Measurements from ENCODE around the gene KIRREL3.

Gene KIRREL3

DNA sequence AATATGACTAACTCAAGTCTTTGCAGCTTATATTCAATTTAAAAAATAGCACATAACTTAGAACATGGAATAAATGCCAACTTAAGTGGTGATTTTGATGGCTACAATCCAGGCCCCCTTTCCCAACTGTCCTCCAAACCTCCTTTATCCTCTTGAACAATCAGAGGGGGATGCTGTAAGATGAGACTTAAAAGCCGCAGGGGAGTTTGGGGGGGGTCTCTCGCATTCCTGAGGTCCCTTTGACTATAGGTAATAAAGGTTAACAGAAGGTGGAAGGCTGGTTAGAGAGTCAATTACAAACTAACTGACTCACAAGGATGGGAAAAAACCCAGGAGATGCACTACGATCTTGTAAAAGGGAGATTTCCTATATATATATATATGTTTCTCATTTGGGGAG is 101.8 kb downstream of the KIRREL3 start:
- no peaks in the 10 kb centered on the region for H3K36me3 ChIP-seq (replicated peaks; ENCODE audit: low read depth, low read length)
- H4K20me1 ChIP-seq (ENCODE audit: insufficient read depth, low read length), result no peaks in the 10 kb centered on the region
- H3K4me2 ChIP-seq (ENCODE audit: low read length), result no peak overlapping the region
- H3K9ac ChIP-seq (ENCODE audit: low read length), result no peak overlapping the region
- H2AFZ ChIP-seq (ENCODE audit: low read depth, low read length), result no peak overlapping the region
- no peaks in the 10 kb centered on the region for H3K9me3 ChIP-seq (ENCODE audit: insufficient read depth, low read length)
- H3K4me1 ChIP-seq (ENCODE audit: low read length), result no peaks in the 10 kb centered on the region
- H3K4me3 ChIP-seq (ENCODE audit: low read length), result no peak overlapping the region
- H3K79me2 ChIP-seq (ENCODE audit: low read length), result no peaks in the 10 kb centered on the region
- no peak overlapping the region for H3K27ac ChIP-seq (ENCODE audit: low read length)
- TF ChIP-seq CTCF (IDR thresholded peaks at IDR 0.05; ENCODE audit: low read depth, low read length) (no peak), EZH2phosphoT487 (IDR thresholded peaks at IDR 0.05; ENCODE audit: low read depth) (no peak)
- peaks cover 9% of the 10 kb centered on the region; the same call in 1 of the 2 replicates for H3K27me3 ChIP-seq (ENCODE audit: low read depth, low read length)

DNA sequence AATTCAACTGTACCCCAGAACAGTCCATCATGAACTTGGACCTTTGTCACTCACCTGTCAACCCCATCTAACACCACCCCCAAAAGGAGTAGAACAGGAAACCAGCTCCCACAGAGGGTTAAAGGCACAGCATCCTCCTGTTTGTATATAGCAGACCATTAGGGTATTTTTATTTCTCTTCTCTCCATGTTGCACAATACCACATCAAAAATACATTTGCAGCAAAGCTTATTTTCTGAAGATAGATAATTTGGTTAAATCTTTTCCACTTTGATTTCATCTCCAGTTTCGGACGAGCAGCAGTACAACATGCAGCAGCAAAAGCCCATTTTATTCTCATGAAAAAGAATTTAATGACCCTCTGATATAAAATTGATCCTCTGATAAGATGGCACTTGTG is 103.1 kb downstream of the KIRREL3 start:
- no peak overlapping the region for H3K27ac ChIP-seq (ENCODE audit: low read length)
- H3K79me2 ChIP-seq (ENCODE audit: low read length), result no peaks in the 10 kb centered on the region
- peaks cover 1% of the 10 kb centered on the region; the same call in 1 of the 2 replicates for H3K27me3 ChIP-seq (ENCODE audit: low read depth, low read length)
- H3K36me3 ChIP-seq (replicated peaks; ENCODE audit: low read depth, low read length), result no peaks in the 10 kb centered on the region
- no peaks in the 10 kb centered on the region for H4K20me1 ChIP-seq (ENCODE audit: insufficient read depth, low read length)
- H3K4me3 ChIP-seq (ENCODE audit: low read length), result no peak overlapping the region
- H3K4me1 ChIP-seq (ENCODE audit: low read length), result no peaks in the 10 kb centered on the region
- no peak overlapping the region for H3K4me2 ChIP-seq (ENCODE audit: low read length)
- no peaks in the 10 kb centered on the region for H3K9me3 ChIP-seq (ENCODE audit: insufficient read depth, low read length)
- no peak overlapping the region for H2AFZ ChIP-seq (ENCODE audit: low read depth, low read length)
- TF ChIP-seq EZH2phosphoT487 (IDR thresholded peaks at IDR 0.05; ENCODE audit: low read depth) (no peak), CTCF (IDR thresholded peaks at IDR 0.05; ENCODE audit: low read depth, low read length) (no peak)
- no peak overlapping the region for H3K9ac ChIP-seq (ENCODE audit: low read length)

GRCh38 chr11:126896025-126896424 is 104.5 kb downstream of the KIRREL3 start:
- H3K36me3 ChIP-seq (replicated peaks; ENCODE audit: low read depth, low read length), result no peaks in the 10 kb centered on the region
- no peaks in the 10 kb centered on the region for H3K9me3 ChIP-seq (ENCODE audit: insufficient read depth, low read length)
- no peaks in the 10 kb centered on the region for H4K20me1 ChIP-seq (ENCODE audit: insufficient read depth, low read length)
- no peaks in the 10 kb centered on the region; the same call in 1 of the 2 replicates for H3K27me3 ChIP-seq (ENCODE audit: low read depth, low read length)
- no peaks in the 10 kb centered on the region for H3K4me1 ChIP-seq (ENCODE audit: low read length)
- H3K9ac ChIP-seq (ENCODE audit: low read length), result no peak overlapping the region
- H3K4me2 ChIP-seq (ENCODE audit: low read length), result no peak overlapping the region
- no peak overlapping the region for H2AFZ ChIP-seq (ENCODE audit: low read depth, low read length)
- no peak for TF ChIP-seq CTCF (IDR thresholded peaks at IDR 0.05; ENCODE audit: low read depth, low read length)
- no peak for TF ChIP-seq EZH2phosphoT487 (IDR thresholded peaks at IDR 0.05; ENCODE audit: low read depth)
- H3K4me3 ChIP-seq (ENCODE audit: low read length), result no peak overlapping the region
- no peak overlapping the region for H3K27ac ChIP-seq (ENCODE audit: low read length)
- H3K79me2 ChIP-seq (ENCODE audit: low read length), result no peaks in the 10 kb centered on the region

- Histone ChIP-seq H3K4me2 (ENCODE audit: low read length) (no peak overlapping the region), H2AFZ (ENCODE audit: low read depth, low read length) (no peak overlapping the region), H3K27ac (ENCODE audit: low read length) (no peak overlapping the region), H3K4me1 (ENCODE audit: low read length) (no peaks in the 10 kb centered on the region), H3K79me2 (ENCODE audit: low read length) (no peaks in the 10 kb centered on the region), H4K20me1 (ENCODE audit: insufficient read depth, low read length) (no peaks in the 10 kb centered on the region), H3K9ac (ENCODE audit: low read length) (no peak overlapping the region), H3K27me3 (ENCODE audit: low read depth, low read length) (no peaks in the 10 kb centered on the region; the same call in 1 of the 2 replicates), H3K36me3 (replicated peaks; ENCODE audit: low read depth, low read length) (no peaks in the 10 kb centered on the region), H3K4me3 (ENCODE audit: low read length) (no peak overlapping the region), H3K9me3 (ENCODE audit: insufficient read depth, low read length) (no peaks in the 10 kb centered on the region)
- TF ChIP-seq CTCF (IDR thresholded peaks at IDR 0.05; ENCODE audit: low read depth, low read length) (no peak), EZH2phosphoT487 (IDR thresholded peaks at IDR 0.05; ENCODE audit: low read depth) (no peak)
Measured at GRCh38 chr11:126893796-126894195, 106.8 kb downstream of the KIRREL3 start.
